Left kidney (tissue), 2 donors: ENCODE results near the gene ICAM5. TPM values are rescaled to one million over a fixed set of nuclear protein-coding genes. Genes with fewer than 3 reads are reported as not detected.
"Not testable (repeated sequence)": the region's sequence is repeated elsewhere in the genome, so short reads cannot be mapped to it uniquely, and the experiment has no call there.

Source experiments
- DNase-seq: peaks from one replicate; pipeline ENCODE4 v3.0.0-alpha.2; 2013
- polyA plus RNA-seq: library from polyadenylated mRNA; unstranded; fragments of 120-200 nt; gene quantifications from one replicate; pipeline ENCODE4 v1.2.1, GENCODE V29; 2013; ENCODE audit not compliant: insufficient read length

Gene ICAM5
- polyA plus RNA-seq, 1 donor = 0.08 TPM

DNA sequence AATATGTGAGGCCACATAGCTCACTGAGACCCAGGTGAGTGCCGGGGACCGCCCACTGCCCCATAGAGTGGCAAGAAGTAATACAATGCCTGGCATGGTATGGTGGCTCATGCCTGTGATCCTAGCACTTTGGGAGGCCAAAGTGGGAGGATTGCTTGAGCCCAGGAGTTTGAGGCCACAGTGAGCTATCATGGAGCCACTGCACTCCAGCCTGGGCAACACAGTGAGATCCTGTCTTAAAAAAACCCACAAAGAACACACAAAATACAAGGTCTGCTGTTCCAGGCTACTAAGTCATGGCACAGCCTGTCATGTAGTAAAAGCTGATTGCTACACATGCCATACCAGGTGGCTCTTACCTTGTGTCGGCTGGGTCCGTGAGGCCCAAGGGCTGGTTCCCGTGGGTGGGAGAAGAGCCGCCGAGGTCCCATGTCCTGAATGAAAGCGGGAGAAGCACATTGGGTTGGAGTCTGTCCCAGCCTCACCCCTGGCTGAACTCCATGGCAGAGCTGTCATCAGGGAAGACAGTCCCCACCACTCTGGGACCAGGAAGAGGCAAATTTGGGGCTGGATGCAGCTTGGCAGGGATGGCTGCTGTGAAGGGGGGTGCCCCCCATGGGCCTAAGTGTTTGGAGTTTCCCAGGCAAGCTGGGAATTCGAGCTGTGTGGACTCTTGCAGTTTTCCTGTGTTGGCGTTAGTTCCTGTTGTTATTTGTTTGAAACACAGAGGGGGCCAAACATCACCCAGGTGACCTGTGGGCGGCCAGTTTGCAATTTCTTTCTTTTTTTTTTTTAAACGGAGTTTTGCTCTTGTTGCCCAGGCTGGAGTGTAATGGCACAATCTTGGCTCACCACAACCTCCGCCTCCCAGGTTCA is 29.3 kb downstream of the ICAM5 start:
- DNase-seq = no peak

- DNase-seq = no peak
Measured at GRCh38 chr19:10320602-10321416, 31.1 kb downstream of the ICAM5 start.

DNA sequence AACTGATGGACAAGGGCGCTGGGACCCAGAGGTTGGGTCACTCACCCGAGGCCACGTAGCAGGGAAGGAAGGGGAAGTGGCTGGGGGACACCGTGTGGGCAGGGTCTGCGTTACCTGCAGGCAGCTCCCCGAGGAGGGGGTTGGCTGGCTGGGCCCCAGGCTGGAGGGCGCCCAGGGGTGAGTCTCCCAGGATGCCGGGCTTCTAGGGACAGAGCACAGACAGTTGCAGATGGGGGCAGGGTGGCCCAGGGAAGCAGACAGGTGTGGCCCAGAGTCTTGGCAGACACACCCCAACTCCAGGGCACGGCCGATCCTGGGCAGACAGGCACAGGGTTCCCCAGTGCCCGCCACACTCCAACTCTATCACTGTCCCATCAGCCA is 31.7 kb downstream of the ICAM5 start:
- no peak for DNase-seq

DNA sequence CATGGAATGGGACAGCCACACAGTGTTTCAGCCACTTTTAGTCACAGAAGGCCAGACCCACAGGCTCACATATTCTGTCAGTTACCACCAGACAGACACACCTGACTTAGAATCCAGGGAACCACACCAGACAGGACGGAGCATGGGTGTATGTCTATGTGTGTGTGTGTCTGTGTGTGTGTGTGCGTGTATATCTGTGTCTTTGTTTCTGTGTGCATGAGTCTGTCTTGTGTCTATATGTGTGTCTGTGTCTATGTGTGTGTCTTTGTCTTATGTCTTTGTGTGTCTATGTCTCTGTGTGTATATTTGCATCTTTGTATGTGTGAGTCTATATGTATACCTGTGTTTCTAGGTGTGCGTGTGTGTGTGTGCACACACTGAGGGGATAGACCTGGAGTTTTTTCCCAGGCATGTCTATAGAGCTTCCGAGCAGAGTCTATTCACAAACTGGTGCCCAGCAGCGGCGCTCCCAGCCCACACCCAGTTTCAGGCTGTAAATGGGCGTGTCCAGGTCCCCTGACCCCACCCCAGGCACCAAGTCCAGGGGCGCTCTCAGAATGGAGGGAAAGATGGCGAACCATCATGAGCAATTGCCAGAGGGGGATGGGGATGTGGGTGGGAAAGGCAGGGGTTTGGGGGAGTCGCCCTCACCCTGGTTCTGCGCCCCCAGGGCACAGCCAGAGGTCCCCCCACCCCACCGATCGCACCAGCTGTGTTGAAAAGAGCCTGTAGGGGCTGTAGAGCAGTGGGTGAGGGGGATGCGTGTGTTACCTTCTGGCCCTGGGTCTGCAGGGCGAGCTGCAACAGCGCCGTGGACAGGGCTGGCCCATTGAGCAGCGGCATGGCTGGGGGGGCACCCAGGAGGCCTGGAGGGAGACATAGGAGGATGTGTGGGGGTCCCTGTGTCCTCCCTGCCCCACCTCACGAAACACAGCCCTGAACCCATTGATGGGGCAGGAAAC is 32.4 kb downstream of the ICAM5 start:
- no peak for DNase-seq

- no peak for DNase-seq
Measured at GRCh38 chr19:10325732-10326131, 36.0 kb downstream of the ICAM5 start.

GRCh38 chr19:10327793-10328192 is 38.0 kb downstream of the ICAM5 start:
- DNase-seq = no peak

DNA sequence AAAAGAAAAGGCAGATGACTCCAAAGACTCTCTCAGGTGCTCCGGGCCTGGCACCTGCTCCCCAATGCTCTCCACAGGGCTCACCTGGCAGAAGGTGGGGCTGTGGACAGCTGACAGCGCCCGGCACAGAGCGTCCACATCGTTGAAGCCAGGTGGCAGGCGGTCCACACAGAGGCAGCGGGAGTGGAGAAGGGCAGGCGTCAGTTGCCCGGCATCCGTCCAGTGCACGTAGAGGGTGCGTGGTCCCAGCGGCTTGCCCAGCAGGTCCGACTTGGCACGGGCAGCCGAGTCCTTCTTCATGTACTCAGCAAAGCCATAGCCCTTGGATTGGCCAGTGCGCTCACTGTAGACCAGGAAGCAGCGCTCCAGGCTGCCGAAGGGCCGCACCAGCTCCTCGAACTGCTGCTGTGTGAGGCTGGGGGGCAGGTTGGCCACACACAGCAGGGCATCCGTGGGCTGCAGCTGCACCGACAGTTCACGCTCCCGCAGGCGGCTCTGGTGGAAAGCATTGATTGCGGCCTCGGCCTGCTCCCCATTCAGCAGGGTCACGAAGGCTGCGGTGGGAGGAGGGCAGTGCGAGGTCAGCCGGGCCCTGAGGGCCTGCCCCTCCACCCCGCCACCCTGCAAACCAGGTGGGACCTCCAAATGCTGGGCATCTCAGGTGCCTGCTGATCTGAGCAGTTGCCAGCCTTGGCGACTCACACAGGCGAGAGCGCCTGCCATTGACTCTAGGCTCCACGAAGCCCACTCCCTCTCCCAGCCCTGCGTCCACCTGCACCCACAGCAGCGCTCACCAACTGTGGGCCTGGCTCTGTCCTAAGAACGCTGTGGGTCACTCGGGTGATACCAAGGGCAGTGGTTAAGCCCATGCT is 39.0 kb downstream of the ICAM5 start:
- no peak for DNase-seq

DNA sequence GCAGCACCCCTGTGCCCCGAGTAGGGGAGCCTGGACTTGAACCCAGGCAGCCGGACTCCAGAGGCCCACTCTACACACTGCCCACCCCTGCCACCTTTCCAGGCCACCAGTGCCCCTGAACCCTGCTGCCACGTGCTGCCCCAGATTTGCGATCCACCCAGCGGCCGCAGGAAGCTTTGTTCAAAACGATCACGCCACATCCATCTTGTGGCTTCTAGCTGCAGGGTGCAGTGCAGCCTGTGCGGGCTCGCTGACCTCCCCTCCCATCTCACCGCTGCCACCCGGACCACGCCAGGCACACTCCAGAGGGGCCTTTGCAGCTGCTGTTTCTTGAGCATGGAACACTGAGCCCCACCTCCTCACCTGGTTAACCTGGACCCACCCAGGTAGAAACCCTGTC is 39.8 kb downstream of the ICAM5 start:
- DNase-seq = no peak

GRCh38 chr19:10332158-10332964 is 42.6 kb downstream of the ICAM5 start:
- DNase-seq = no peak

- DNase-seq = peak; percentile 97
Measured at GRCh38 chr19:10332965-10333757, 43.4 kb downstream of the ICAM5 start, which contains the start of gene RAVER1. Gene RAVER1 (minus strand): TSS chr19:10333529. CDS start chr19:10333507, 22 bp downstream.

DNA sequence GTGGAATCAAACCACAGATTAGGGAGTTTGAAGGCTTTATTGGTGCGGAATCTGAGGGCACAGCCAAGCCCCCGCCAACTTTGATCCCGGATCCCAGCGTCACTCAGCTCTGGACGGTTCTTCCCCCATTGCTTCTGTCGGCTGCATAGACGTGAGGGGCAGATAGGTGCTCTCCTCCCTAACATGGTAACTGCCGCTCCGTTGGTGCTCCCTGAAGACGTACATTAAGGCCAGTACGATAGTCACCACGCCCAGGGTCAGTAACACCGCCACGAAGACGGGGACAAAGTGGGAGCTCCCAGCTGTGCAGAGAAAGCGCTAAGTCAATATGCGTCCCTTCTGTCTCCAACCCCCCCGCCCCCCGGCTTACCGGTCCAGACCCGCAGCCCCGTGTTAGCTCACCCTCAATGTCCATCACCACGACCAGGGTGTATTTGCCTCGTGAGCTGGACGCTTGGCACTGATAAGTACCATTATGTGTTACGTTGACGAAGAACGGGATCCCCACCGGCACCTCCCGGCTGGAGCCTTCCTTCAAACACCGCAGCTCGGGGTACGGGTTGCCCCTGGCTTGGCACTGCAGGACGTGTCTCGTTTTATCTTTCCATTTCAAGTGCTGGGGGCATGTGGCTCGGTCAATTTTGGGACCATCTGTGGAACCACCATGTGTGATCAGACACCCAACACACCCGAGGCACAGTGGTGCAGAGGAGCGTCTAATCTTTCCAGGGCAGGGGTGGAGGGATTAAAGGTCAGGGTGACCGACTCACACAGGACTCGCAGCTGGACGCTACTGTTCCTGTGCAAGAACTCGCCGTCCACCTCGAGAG is 44.2 kb downstream of the ICAM5 start:
- DNase-seq = no peak

DNA sequence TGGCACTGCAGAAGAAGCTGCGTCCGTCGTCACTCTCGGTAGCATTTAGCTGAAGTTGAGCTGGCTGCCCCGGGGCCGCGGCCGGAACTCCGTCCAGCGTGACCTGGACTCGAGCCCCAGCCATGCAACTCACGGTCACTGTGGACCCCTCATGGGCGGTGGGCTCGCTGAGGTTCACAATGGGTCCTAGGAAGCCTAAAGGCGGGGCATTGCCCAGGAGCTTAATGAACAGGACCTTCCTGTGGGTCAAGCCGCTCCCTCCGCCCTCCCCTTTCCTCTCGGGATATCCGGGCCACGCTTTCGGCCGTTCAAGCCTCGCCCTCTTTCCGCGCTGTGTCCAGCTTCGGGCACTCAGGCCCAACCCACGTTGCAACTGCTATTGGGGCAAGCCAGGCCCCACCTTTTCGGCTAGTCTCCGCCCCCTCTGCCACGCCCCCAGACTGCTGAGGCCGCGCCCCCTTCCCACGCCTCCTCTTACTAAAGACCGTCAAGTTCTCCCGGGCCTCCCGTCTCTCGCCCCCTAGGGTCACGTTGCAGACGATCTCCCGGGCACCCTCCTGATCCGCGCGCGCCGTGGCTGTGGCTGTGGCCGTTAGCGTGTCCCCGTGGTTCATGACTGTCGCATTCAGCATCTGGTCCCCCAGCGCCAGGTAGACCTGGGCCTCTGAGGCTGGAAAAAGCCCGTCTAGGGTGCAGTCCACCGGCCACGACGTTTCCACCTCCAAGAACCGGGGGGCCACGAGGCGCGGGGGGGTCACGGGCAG is 45.0 kb downstream of the ICAM5 start:
- DNase-seq = peak; percentile 86

DNA sequence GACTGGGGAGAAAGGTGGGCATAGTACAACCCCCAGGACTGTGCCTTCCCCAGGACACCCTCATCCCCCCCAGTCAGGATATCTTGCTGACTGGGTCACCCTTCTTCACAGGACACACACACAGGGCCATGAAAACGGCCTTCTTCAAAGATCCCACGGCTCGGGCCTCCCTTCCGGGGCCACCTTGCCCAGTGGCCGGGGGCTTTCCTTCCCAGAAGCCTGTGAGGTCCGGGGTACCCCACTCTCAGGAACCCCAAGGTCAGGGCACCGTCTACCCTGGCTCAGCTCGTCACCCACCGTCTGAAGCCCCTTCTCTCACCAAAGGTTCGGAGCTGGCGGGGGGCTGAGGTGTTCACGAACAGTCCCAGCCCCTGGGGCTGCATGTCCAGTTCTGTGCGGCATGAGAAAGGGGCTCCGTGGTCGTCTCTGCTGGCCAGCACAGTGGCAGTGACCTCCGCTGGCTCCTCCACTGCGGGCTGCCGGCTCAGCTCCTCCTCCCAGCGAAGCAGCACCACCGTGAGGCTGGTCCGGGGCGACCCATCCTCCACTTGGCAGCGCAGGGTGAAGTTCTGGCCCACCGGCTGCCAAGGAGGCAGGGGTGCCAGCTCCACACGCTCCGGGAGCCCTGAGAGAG is 45.7 kb downstream of the ICAM5 start:
- DNase-seq = no peak

- DNase-seq = not testable (repeated sequence)
Measured at GRCh38 chr19:10336725-10337124, 47.0 kb downstream of the ICAM5 start.

GRCh38 chr19:10338940-10339339 is 49.2 kb downstream of the ICAM5 start:
- DNase-seq = no peak

DNA sequence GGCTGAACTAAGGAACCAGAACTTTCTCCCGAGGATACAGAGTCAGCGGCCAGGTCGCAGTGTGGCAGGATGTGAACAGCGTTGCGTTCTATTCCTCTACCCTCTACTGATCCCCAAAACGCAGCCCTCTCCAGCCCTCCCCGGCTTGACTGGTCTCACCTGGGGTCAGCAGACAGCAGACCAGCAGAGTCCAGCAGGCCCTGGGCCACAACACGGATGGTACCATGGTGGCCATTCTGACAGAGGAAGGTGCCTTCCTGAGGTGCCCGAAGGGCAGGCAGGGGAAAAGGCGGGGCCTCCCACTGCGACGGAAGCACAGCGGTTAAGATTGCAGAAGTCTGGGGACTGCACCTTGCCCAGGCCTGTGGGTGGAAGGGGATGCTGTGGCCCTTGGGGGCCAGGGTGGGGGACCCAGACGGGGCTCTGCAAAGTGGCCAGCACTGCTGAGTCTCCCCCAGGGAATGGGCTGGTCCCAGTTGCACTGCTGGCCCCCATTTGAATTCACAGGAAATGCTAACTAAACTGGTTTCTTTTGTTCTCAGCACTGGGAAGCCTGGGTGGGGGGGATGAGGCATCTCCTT is 49.7 kb downstream of the ICAM5 start, which contains the start of gene ICAM3:
Gene ICAM3, minus strand, starts transcription at position 245 of the 581 bp plus-strand sequence. Its CDS starts 10 bp downstream, at position 235.
- DNase-seq = no peak
